HG03045 (cell line): ENCODE measurements around the gene WFS1.

Experiments
- ATAC-seq: cut with Tn5 transposase; IDR thresholded peaks from one replicate; pipeline ENCODE4 v1.9.1; 2021; ENCODE audit warnings: mild to moderate bottlenecking, moderate library complexity; ENCODE audit not compliant: unreplicated experiment

WFS1 gene

GRCh38 chr4:6279582-6280289 is 10.1 kb downstream of the WFS1 start:
- ATAC-seq = no peak

GRCh38 chr4:6280365-6280996 is 10.8 kb downstream of the WFS1 start:
- no peak for ATAC-seq

GRCh38 chr4:6281436-6282313 is 12.0 kb downstream of the WFS1 start:
- ATAC-seq = no peak

- ATAC-seq = no peak
These were observed 12.7 kb downstream of the WFS1 start for GRCh38 chr4:6282314-6282771.

GRCh38 chr4:6283282-6283681 is 13.6 kb downstream of the WFS1 start:
- no peak for ATAC-seq

- ATAC-seq = no peak
These were observed 17.6 kb downstream of the WFS1 start for GRCh38 chr4:6287017-6287788.

GRCh38 chr4:6288342-6288741 is 18.7 kb downstream of the WFS1 start:
- ATAC-seq = no peak

GRCh38 chr4:6288871-6289270 is 19.2 kb downstream of the WFS1 start:
- ATAC-seq = no peak

- no peak for ATAC-seq
These were observed 20.6 kb downstream of the WFS1 start for GRCh38 chr4:6290256-6290655.

- ATAC-seq = no peak
These were observed 21.3 kb downstream of the WFS1 start for GRCh38 chr4:6290769-6291547.

- no peak for ATAC-seq
These were observed 22.2 kb downstream of the WFS1 start for GRCh38 chr4:6291784-6292297.

- no peak for ATAC-seq
These were observed 22.9 kb downstream of the WFS1 start for GRCh38 chr4:6292376-6293096.

GRCh38 chr4:6293097-6293445 is 23.4 kb downstream of the WFS1 start:
- no peak for ATAC-seq

- no peak for ATAC-seq
These were observed 24.0 kb downstream of the WFS1 start for GRCh38 chr4:6293661-6294060.

- ATAC-seq = no peak
These were observed 25.2 kb downstream of the WFS1 start for GRCh38 chr4:6294705-6295421.

GRCh38 chr4:6295495-6295894 is 25.8 kb downstream of the WFS1 start:
- ATAC-seq = no peak

GRCh38 chr4:6296026-6296425 is 26.4 kb downstream of the WFS1 start:
- ATAC-seq = no peak

- no peak for ATAC-seq
These were observed 27.7 kb downstream of the WFS1 start for GRCh38 chr4:6297266-6297815.
